Smooth muscle cell (in vitro differentiated cells): ENCODE results near the gene HOXA1. TPM values are rescaled to one million over a fixed set of nuclear protein-coding genes. Genes with fewer than 3 reads are reported as not detected.

ENCODE experiments used
- DNase-seq: peaks from one replicate; lab custom pipeline; 2025; ENCODE audit not compliant: unreplicated experiment; lab: John Stamatoyannopoulos, UW
- H2AFZ ChIP-seq: fragments of 200-600 bp; sonication (generic); 2 replicates; pipeline ENCODE4 v1.6.0; 2016; ENCODE audit warnings: antibody characterized with exemption, low read depth, mild to moderate bottlenecking
- H3F3A ChIP-seq: fragments of 200-600 bp; sonication (generic); 2 replicates; pipeline ENCODE4 v1.6.0; 2017; ENCODE audit warnings: antibody characterized with exemption, low read depth
- H3K27ac ChIP-seq: fragments of 200-600 bp; sonication (generic); 2 replicates; pipeline ENCODE4 v1.5.1; 2016; ENCODE audit warnings: low read depth, mild to moderate bottlenecking
- H3K27me3 ChIP-seq: fragments of 200-600 bp; sonication (generic); 2 replicates; pipeline ENCODE4 v1.6.1; 2016; ENCODE audit warnings: low read depth, mild to moderate bottlenecking
- H3K36me3 ChIP-seq: fragments of 200-600 bp; sonication (generic); 2 replicates; pipeline ENCODE4 v1.5.1; 2016; ENCODE audit warnings: low read depth
- H3K4me1 ChIP-seq: fragments of 200-600 bp; sonication (generic); 2 replicates; pipeline ENCODE4 v1.5.1; 2016; ENCODE audit warnings: low read depth
- H3K4me2 ChIP-seq: fragments of 200-600 bp; sonication (generic); 2 replicates; pipeline ENCODE4 v1.6.0; 2016; ENCODE audit warnings: mild to moderate bottlenecking
- H3K4me3 ChIP-seq: fragments of 200-600 bp; sonication (generic); 2 replicates; pipeline ENCODE4 v1.5.1; 2016; ENCODE audit warnings: mild to moderate bottlenecking
- H3K79me2 ChIP-seq: fragments of 200-600 bp; sonication (generic); 2 replicates; pipeline ENCODE4 v1.6.0; 2016; ENCODE audit warnings: low read depth, mild to moderate bottlenecking
- H3K9ac ChIP-seq: fragments of 200-600 bp; sonication (generic); 2 replicates; pipeline ENCODE4 v1.6.0; 2016; ENCODE audit warnings: low read depth
- H3K9me3 ChIP-seq: fragments of 200-600 bp; sonication (generic); replicated peaks from 2 replicates; pipeline ENCODE4 v1.5.1; 2016; ENCODE audit warnings: low read depth
- H4K20me1 ChIP-seq: fragments of 200-600 bp; sonication (generic); 2 replicates; pipeline ENCODE4 v1.6.0; 2016; ENCODE audit warnings: low read depth
- CTCF ChIP-seq: fragments of 200-600 bp; sonication (generic); IDR thresholded peaks from 2 replicates; pipeline ENCODE4 v1.5.1; 2017; ENCODE audit warnings: borderline replicate concordance, mild to moderate bottlenecking, antibody characterized with exemption; ENCODE audit not compliant: insufficient read depth, poor library complexity, severe bottlenecking
- WGBS: methylation state at CpG from one replicate; pipeline ENCODE4 v1.1.7; 2016; ENCODE audit warnings: low lambda C conversion rate; 5-methylcytosine and 5-hydroxymethylcytosine counted together
- polyA plus RNA-seq: library from polyadenylated mRNA; unstranded; fragments of >200 nt; fragmentation: Nextera tagmentation; extraction: Ambion mirVana; gene quantifications from 2 replicates; pipeline ENCODE4 v1.2.1, GENCODE V29; 2016
- total RNA-seq: library from RNA; depleted of rRNA; stranded (reverse); fragments of >200 nt; gene quantifications from 2 replicates; pipeline ENCODE4 v1.2.3, GENCODE V29; 2014

The HOXA1 gene
- total and polyA plus RNA-seq, 2 experiments from 2014 or later = 0.40 TPM; not detected in 1

DNA sequence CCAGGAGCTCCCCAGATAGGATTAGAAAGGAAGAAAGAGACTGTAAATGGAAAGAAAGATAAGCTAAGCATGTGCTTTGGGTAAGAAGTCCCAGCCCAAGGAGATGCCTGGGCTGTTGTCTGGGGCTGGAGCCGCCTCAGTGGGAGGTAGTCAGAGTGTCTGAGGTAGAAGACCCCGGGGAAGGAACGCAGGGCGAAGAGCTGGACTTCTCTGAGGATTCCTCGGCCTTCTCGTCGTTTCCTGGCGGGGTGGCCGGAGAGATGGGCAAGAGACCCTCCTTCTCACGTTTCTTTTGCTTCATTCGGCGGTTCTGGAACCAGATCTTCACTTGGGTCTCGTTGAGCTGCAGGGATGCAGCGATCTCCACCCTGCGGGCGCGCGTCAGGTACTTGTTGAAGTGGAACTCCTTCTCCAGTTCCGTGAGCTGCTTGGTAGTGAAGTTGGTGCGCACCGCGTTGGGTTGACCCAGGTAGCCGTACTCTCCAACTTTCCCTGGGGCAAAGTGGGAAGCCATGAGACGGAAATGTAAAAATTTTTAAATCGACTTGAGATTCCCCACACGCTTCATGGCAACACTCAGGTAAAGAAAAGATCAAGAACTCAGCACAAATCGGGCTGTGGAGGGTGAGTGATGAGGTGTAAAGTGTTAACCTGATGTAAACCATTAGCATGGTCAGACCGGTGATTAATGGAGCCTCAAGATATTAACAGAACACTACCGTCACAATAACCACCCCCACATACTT is 1.3 kb downstream of the HOXA1 start:
- Histone ChIP-seq H2AFZ (no peak overlapping the region), H3K9ac (no peak overlapping the region), H3K4me1 (peaks cover 7% of the 10 kb centered on the region), H3K27ac (no peak overlapping the region), H3F3A (no peaks in the 10 kb centered on the region), H3K4me3 (no peak overlapping the region), H3K27me3 (peaks cover 100% of the 10 kb centered on the region), H3K4me2 (no peak overlapping the region), H3K9me3 (no peaks in the 10 kb centered on the region), H3K36me3 (no peaks in the 10 kb centered on the region), H3K79me2 (no peaks in the 10 kb centered on the region), H4K20me1 (peaks cover 23% of the 10 kb centered on the region)
- no peak for DNase-seq
- WGBS = 9% methylated on average over 29 of the region's 29 CpGs
- TF ChIP-seq CTCF = no peak

- no peak overlapping the region for H3K9ac ChIP-seq
- H3K27ac ChIP-seq = no peak overlapping the region
- peaks cover 100% of the 10 kb centered on the region for H3K27me3 ChIP-seq
- H3K4me2 ChIP-seq = no peak overlapping the region
- WGBS = 49% methylated on average over 6 of the region's 6 CpGs
- H2AFZ ChIP-seq = no peak overlapping the region
- H4K20me1 ChIP-seq = peaks cover 13% of the 10 kb centered on the region
- no peaks in the 10 kb centered on the region for H3F3A ChIP-seq
- no peaks in the 10 kb centered on the region for H3K79me2 ChIP-seq
- H3K4me1 ChIP-seq = peaks cover 7% of the 10 kb centered on the region
- H3K4me3 ChIP-seq = no peak overlapping the region
- no peaks in the 10 kb centered on the region for H3K9me3 ChIP-seq
- no peaks in the 10 kb centered on the region for H3K36me3 ChIP-seq
- TF ChIP-seq CTCF = no peak
- DNase-seq = no peak
Measured at GRCh38 chr7:27093184-27093895, 2.5 kb downstream of the HOXA1 start.

GRCh38 chr7:27092819-27093110 is 3.0 kb downstream of the HOXA1 start:
- 81% methylated on average over 1 of the region's 1 CpG for WGBS
- Histone ChIP-seq H3K27me3 (peaks cover 100% of the 10 kb centered on the region), H2AFZ (no peak overlapping the region), H3K4me1 (peaks cover 7% of the 10 kb centered on the region), H3K4me3 (no peak overlapping the region), H3K27ac (no peak overlapping the region), H3K9ac (no peak overlapping the region), H3K9me3 (no peaks in the 10 kb centered on the region), H3K4me2 (no peak overlapping the region), H4K20me1 (peaks cover 7% of the 10 kb centered on the region), H3K36me3 (no peaks in the 10 kb centered on the region), H3K79me2 (no peaks in the 10 kb centered on the region), H3F3A (no peaks in the 10 kb centered on the region)
- DNase-seq = no peak
- TF ChIP-seq CTCF = no peak
